Endothelial cell (in vitro differentiated cells): Measurements from ENCODE around the gene MOSMO. TPM values are rescaled to one million over a fixed set of nuclear protein-coding genes. Genes with fewer than 3 reads are reported as not detected.
A peak's percentile ranks its signal among the peaks of the same experiment; 100 is the strongest.

Source experiments
- DNase-seq: peaks from one replicate; pipeline ENCODE4 v3.0.0; 2021; ENCODE audit warnings: low spot score
- H3K27ac Mint-ChIP-seq: one replicate; pipeline ENCODE4 v1.8.0; 2021; ENCODE audit warnings: mixed read lengths, inconsistent platforms; ENCODE audit not compliant: unreplicated experiment
- H3K27me3 Mint-ChIP-seq: one replicate; pipeline ENCODE4 v1.8.0; 2021; ENCODE audit warnings: mild to moderate bottlenecking, moderate library complexity, mixed read lengths, inconsistent platforms; ENCODE audit not compliant: unreplicated experiment
- H3K36me3 Mint-ChIP-seq: one replicate; pipeline ENCODE4 v1.8.0; 2021; ENCODE audit warnings: mild to moderate bottlenecking, low read depth, mixed read lengths, inconsistent platforms; ENCODE audit not compliant: unreplicated experiment
- H3K4me1 Mint-ChIP-seq: one replicate; pipeline ENCODE4 v1.8.0; 2021; ENCODE audit warnings: mild to moderate bottlenecking, mixed read lengths, inconsistent platforms; ENCODE audit not compliant: unreplicated experiment
- H3K4me3 Mint-ChIP-seq: one replicate; pipeline ENCODE4 v1.8.0; 2021; ENCODE audit warnings: mild to moderate bottlenecking, mixed read lengths, inconsistent platforms; ENCODE audit not compliant: unreplicated experiment
- H3K9me3 Mint-ChIP-seq: one replicate; pipeline ENCODE4 v1.8.0; 2021; ENCODE audit warnings: mixed read lengths, inconsistent platforms; ENCODE audit not compliant: unreplicated experiment
- total RNA-seq: library from RNA; stranded (reverse); fragmentation: NEBNext Ultra II Directional; extraction: Animal tissue kit (Norgen Biotek cat#: 25700); gene quantifications from one replicate; pipeline ENCODE4 v1.2.1, GENCODE V29; 2021; ENCODE audit not compliant: unreplicated experiment
- TF ChIP-seq, protein P1 (sequence below): fragments of 200-600 bp; sonication (generic); IDR thresholded peaks from one replicate; pipeline ENCODE4 v1.5.0; 2021; ENCODE audit warnings: antibody characterized with exemption; ENCODE audit not compliant: unreplicated experiment

The MOSMO gene
- total RNA-seq, 1 donor from 2014 or later = 15.1 TPM

DNA sequence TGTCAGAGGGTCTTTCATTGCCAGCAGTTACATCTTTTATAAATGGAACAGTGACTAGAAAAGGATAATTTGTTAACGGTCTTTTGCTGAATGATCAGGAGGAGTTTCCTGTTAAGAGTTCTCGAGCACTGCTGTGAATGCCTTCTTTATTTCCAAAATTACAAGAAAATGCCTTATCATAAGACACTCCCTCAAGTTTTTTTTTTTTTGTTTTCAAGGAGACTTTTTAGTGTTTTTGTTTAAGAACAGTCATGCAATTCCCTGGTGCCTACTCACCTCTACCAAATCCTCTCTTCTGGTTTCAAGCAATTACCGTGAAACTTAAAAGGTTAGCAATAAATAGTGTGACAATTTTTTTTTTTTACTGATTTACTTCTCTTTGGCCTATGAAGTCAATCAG lies 65.4 kb downstream of the MOSMO start:
- no peaks in the 10 kb centered on the region for H3K36me3 Mint-ChIP-seq
- H3K27ac Mint-ChIP-seq = no peak overlapping the region

DNA sequence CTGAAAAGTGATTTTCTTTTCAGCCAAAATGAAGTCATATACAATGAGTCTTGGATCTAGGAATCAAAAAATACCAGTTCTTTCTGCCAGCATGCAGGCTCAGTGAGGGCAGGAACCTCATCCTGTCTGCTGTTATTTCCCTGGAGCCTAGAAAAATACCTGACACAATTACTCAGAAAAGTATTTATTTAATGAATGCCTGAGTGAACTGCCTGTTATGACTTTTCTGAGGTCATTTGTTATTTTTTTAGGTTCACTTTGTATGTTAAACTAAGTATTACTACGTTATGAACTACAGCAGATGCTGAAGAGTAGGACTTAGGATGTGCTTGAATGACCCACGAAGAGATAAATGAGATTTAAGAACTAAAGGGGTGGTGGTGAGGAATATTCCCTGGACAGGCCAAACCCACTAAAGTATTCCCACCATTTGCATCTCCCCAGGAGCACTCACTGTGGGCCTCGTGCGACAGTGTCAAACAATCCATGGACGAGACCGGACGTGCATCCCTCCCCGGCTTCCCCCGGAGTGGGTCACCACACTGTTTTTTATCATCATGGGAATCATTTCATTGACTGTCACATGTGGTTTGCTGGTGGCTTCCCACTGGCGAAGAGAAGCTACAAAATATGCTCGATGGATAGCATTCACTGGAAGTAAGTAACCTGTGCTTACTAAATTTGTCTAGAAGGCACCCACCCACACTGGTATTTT lies 67.3 kb downstream of the MOSMO start:
- Mint-ChIP-seq H3K4me1 (no peaks in the 10 kb centered on the region), H3K27ac (no peak overlapping the region), H3K27me3 (no peaks in the 10 kb centered on the region), H3K4me3 (no peak overlapping the region), H3K36me3 (no peaks in the 10 kb centered on the region), H3K9me3 (no peaks in the 10 kb centered on the region)
- DNase-seq = no peak
- TF ChIP-seq, protein P1, sequence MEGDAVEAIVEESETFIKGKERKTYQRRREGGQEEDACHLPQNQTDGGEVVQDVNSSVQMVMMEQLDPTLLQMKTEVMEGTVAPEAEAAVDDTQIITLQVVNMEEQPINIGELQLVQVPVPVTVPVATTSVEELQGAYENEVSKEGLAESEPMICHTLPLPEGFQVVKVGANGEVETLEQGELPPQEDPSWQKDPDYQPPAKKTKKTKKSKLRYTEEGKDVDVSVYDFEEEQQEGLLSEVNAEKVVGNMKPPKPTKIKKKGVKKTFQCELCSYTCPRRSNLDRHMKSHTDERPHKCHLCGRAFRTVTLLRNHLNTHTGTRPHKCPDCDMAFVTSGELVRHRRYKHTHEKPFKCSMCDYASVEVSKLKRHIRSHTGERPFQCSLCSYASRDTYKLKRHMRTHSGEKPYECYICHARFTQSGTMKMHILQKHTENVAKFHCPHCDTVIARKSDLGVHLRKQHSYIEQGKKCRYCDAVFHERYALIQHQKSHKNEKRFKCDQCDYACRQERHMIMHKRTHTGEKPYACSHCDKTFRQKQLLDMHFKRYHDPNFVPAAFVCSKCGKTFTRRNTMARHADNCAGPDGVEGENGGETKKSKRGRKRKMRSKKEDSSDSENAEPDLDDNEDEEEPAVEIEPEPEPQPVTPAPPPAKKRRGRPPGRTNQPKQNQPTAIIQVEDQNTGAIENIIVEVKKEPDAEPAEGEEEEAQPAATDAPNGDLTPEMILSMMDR = no peak

More for the DNA sequence above, 65.4 kb downstream of the MOSMO start:
- H3K9me3 Mint-ChIP-seq = no peaks in the 10 kb centered on the region
- no peak overlapping the region for H3K4me3 Mint-ChIP-seq
- TF ChIP-seq, protein P1 = no peak
- no peak for DNase-seq
- no peaks in the 10 kb centered on the region for H3K4me1 Mint-ChIP-seq
- H3K27me3 Mint-ChIP-seq = no peaks in the 10 kb centered on the region

DNA sequence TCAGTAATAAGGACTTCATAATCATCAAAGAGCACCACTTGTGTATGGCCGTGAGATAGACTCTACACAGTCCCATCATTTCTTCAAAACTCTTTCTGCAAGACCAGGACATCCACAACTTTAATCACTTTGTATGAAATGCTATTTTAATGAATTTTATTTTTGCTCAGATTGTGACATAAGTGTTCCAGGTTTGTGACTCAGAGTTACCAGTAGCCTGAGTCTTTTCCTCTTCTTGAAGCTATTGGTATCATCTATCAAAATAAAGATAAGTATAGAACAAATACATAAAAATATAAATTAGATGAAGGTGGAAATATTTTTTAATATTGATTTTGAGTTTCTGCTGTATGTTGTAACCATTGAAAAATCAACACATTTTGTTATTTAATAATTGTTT lies 67.9 kb downstream of the MOSMO start:
- H3K9me3 Mint-ChIP-seq = no peaks in the 10 kb centered on the region
- H3K4me1 Mint-ChIP-seq = no peaks in the 10 kb centered on the region
- no peaks in the 10 kb centered on the region for H3K27me3 Mint-ChIP-seq
- no peak for DNase-seq
- H3K36me3 Mint-ChIP-seq = no peaks in the 10 kb centered on the region
- no peak overlapping the region for H3K27ac Mint-ChIP-seq
- TF ChIP-seq, protein P1 = no peak
- H3K4me3 Mint-ChIP-seq = no peak overlapping the region

DNA sequence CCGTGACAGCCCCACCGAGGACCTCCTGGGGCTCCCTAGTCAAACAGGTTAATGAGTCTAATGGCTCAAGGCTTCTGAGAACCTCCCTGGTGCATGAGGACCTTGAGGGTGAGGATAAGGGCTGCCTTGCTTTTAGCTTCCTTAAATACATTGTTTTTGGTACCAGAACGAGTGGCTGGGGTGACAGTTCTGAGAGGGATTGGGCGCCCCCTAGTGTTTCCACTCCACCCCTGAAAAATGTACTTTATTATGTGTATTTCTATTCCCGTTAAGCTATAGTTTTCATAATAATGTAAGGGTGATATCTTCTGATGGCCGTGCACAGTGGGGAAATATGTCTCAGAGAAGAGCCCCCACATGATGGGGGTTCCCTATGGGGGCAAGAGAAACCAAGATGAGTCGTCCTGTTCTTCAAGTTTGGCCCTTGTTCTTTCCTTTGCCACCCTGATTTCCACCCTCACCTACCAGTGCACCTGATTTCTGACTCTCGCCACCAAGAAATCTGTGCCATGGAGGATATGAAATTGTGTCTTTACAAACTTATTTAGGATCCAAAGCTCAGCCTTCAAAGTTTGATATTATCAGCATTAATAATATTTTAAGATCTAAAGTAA lies 69.9 kb downstream of the MOSMO start:
- no peaks in the 10 kb centered on the region for H3K4me1 Mint-ChIP-seq

More for the DNA sequence above, 69.9 kb downstream of the MOSMO start:
- Mint-ChIP-seq H3K36me3 (no peaks in the 10 kb centered on the region), H3K27me3 (no peaks in the 10 kb centered on the region), H3K4me3 (no peak overlapping the region), H3K27ac (no peak overlapping the region), H3K9me3 (no peaks in the 10 kb centered on the region)
- peak; percentile 73 for DNase-seq
- TF ChIP-seq, protein P1 = peak; percentile 85
